ENCODE measurements around the gene CARD16. TPM values are rescaled to one million over a fixed set of nuclear protein-coding genes. Genes with fewer than 3 reads are reported as not detected.

Gene CARD16
- total RNA-seq, 1 donor from 2014 or later = not detected

GRCh38 chr11:105000167-105000566 lies 45.0 kb downstream of the CARD16 start:
- Histone ChIP-seq H3K4me3 (ENCODE audit: low read depth, low read length) (no peak overlapping the region), H3K27me3 (ENCODE audit: control insufficient read depth, insufficient read depth, low read length) (no peaks in the 10 kb centered on the region), H3K36me3 (ENCODE audit: control insufficient read depth, insufficient read depth, low read length) (no peaks in the 10 kb centered on the region)
- no peak for DNase-seq (ENCODE audit: low read depth)
- TF ChIP-seq CTCF (IDR thresholded peaks at IDR 0.05; ENCODE audit: insufficient read depth, low read length, poor library complexity, severe bottlenecking) = no peak

- Histone ChIP-seq H3K27me3 (ENCODE audit: control insufficient read depth, insufficient read depth, low read length) (no peaks in the 10 kb centered on the region), H3K36me3 (ENCODE audit: control insufficient read depth, insufficient read depth, low read length) (no peaks in the 10 kb centered on the region), H3K4me3 (ENCODE audit: low read depth, low read length) (no peak overlapping the region)
- DNase-seq (ENCODE audit: low read depth) = no peak
- no peak for TF ChIP-seq CTCF (IDR thresholded peaks at IDR 0.05; ENCODE audit: insufficient read depth, low read length, poor library complexity, severe bottlenecking)
Measured at GRCh38 chr11:104999721-105000120, 45.4 kb downstream of the CARD16 start.

GRCh38 chr11:104997288-104997687 lies 47.8 kb downstream of the CARD16 start:
- DNase-seq (ENCODE audit: low read depth) = no peak

GRCh38 chr11:104995001-104995408 lies 50.1 kb downstream of the CARD16 start:
- H3K36me3 ChIP-seq (ENCODE audit: control insufficient read depth, insufficient read depth, low read length) = no peaks in the 10 kb centered on the region
- H3K4me3 ChIP-seq (ENCODE audit: low read depth, low read length) = no peak overlapping the region
- no peak for DNase-seq (ENCODE audit: low read depth)
- TF ChIP-seq CTCF (IDR thresholded peaks at IDR 0.05; ENCODE audit: insufficient read depth, low read length, poor library complexity, severe bottlenecking) = no peak
- H3K27me3 ChIP-seq (ENCODE audit: control insufficient read depth, insufficient read depth, low read length) = no peaks in the 10 kb centered on the region

More at GRCh38 chr11:104997288-104997687, 47.8 kb downstream of the CARD16 start:
- Histone ChIP-seq H3K36me3 (ENCODE audit: control insufficient read depth, insufficient read depth, low read length) (no peaks in the 10 kb centered on the region), H3K27me3 (ENCODE audit: control insufficient read depth, insufficient read depth, low read length) (no peaks in the 10 kb centered on the region), H3K4me3 (ENCODE audit: low read depth, low read length) (no peak overlapping the region)
- TF ChIP-seq CTCF (IDR thresholded peaks at IDR 0.05; ENCODE audit: insufficient read depth, low read length, poor library complexity, severe bottlenecking) = no peak

GRCh38 chr11:104992781-104993180 lies 52.4 kb downstream of the CARD16 start:
- Histone ChIP-seq H3K36me3 (ENCODE audit: control insufficient read depth, insufficient read depth, low read length) (no peaks in the 10 kb centered on the region), H3K27me3 (ENCODE audit: control insufficient read depth, insufficient read depth, low read length) (no peaks in the 10 kb centered on the region), H3K4me3 (ENCODE audit: low read depth, low read length) (no peak overlapping the region)
- no peak for TF ChIP-seq CTCF (IDR thresholded peaks at IDR 0.05; ENCODE audit: insufficient read depth, low read length, poor library complexity, severe bottlenecking)
- DNase-seq (ENCODE audit: low read depth) = no peak

GRCh38 chr11:104991994-104992393 lies 53.1 kb downstream of the CARD16 start:
- no peak for DNase-seq (ENCODE audit: low read depth)
- no peak for TF ChIP-seq CTCF (IDR thresholded peaks at IDR 0.05; ENCODE audit: insufficient read depth, low read length, poor library complexity, severe bottlenecking)
- Histone ChIP-seq H3K36me3 (ENCODE audit: control insufficient read depth, insufficient read depth, low read length) (no peaks in the 10 kb centered on the region), H3K4me3 (ENCODE audit: low read depth, low read length) (no peak overlapping the region), H3K27me3 (ENCODE audit: control insufficient read depth, insufficient read depth, low read length) (no peaks in the 10 kb centered on the region)
